Ureter (tissue), 1 donor: ENCODE results near the gene ELAPOR2. TPM values are rescaled to one million over a fixed set of nuclear protein-coding genes. Genes with fewer than 3 reads are reported as not detected.
"Not testable (repeated sequence)": the region's sequence is repeated elsewhere in the genome, so short reads cannot be mapped to it uniquely, and the experiment has no call there.

ENCODE experiments used
- DNase-seq: peaks from one replicate; pipeline ENCODE4 v3.0.0-alpha.2; 2020; ENCODE audit warnings: low spot score
- total RNA-seq: library from RNA; stranded (reverse); gene quantifications from one replicate; pipeline ENCODE4 v1.2.4, GENCODE V29; 2023
- donor health status: DM: yes; HTN: yes; CAD: no.

The ELAPOR2 gene
- 24.5 TPM for total RNA-seq

GRCh38 chr7:87059525-87060287 is at the start of gene ELAPOR2:
Gene ELAPOR2 (minus strand): TSS chr7:87059654. CDS start chr7:87059513, 141 bp downstream.
- DNase-seq = peak; percentile 64

GRCh38 chr7:87107949-87108776 is 48.7 kb upstream of the ELAPOR2 start:
- DNase-seq = no peak

GRCh38 chr7:87106974-87107612 is 47.6 kb upstream of the ELAPOR2 start:
- DNase-seq = no peak

GRCh38 chr7:87105401-87105800 is 45.9 kb upstream of the ELAPOR2 start:
- DNase-seq = no peak

GRCh38 chr7:87100326-87100725 is 40.9 kb upstream of the ELAPOR2 start:
- no peak for DNase-seq

GRCh38 chr7:87097375-87097774 is 37.9 kb upstream of the ELAPOR2 start:
- DNase-seq = not testable (repeated sequence)

- no peak for DNase-seq
These were observed 34.9 kb upstream of the ELAPOR2 start for GRCh38 chr7:87094322-87094721.

GRCh38 chr7:87092568-87093091 is 33.2 kb upstream of the ELAPOR2 start:
- no peak for DNase-seq

- no peak for DNase-seq
These were observed 32.1 kb upstream of the ELAPOR2 start for GRCh38 chr7:87091487-87092066.

GRCh38 chr7:87083865-87084519 is 24.5 kb upstream of the ELAPOR2 start:
- no peak for DNase-seq

GRCh38 chr7:87082675-87083074 is 23.2 kb upstream of the ELAPOR2 start:
- DNase-seq = no peak

GRCh38 chr7:87075671-87076404 is 16.4 kb upstream of the ELAPOR2 start:
- DNase-seq = no peak

- no peak for DNase-seq
These were observed 8.3 kb upstream of the ELAPOR2 start for GRCh38 chr7:87067788-87068187.

- DNase-seq = no peak
These were observed 759 bp upstream of the ELAPOR2 start for GRCh38 chr7:87060288-87060537.

- peak; percentile 42 for DNase-seq
These were observed 520 bp downstream of the ELAPOR2 start for GRCh38 chr7:87058744-87059524.

GRCh38 chr7:87057210-87057609 is 2.2 kb downstream of the ELAPOR2 start:
- DNase-seq = no peak

- no peak for DNase-seq
These were observed 3.1 kb downstream of the ELAPOR2 start for GRCh38 chr7:87056346-87056745.

- DNase-seq = no peak
These were observed 10.6 kb downstream of the ELAPOR2 start for GRCh38 chr7:87048839-87049238.

- DNase-seq = no peak
These were observed 13.0 kb downstream of the ELAPOR2 start for GRCh38 chr7:87046456-87046855.

- not testable (repeated sequence) for DNase-seq
These were observed 14.7 kb downstream of the ELAPOR2 start for GRCh38 chr7:87044713-87045112.
